Fibroblast of lung (primary cell): ENCODE results near the gene GPC6. TPM values are rescaled to one million over a fixed set of nuclear protein-coding genes. Genes with fewer than 3 reads are reported as not detected.
A peak's percentile ranks its signal among the peaks of the same experiment; 100 is the strongest.

Source experiments
- DNase-seq, 2 donors: peaks; one replicate each; pipeline versions ENCODE4 v3.0.0 to v3.0.0-alpha.2; 2010; ENCODE audit warnings: low read depth in 2 of 2
- H2AFZ ChIP-seq: 2 replicates; pipeline ENCODE4 v1.5.1; 2012; ENCODE audit warnings: low read length, control low read depth, inconsistent platforms
- H3K27ac ChIP-seq: 2 replicates; pipeline ENCODE4 v1.5.1; 2011; ENCODE audit warnings: low read length, control low read depth; ENCODE audit not compliant: insufficient read depth
- H3K27me3 ChIP-seq: 2 replicates; pipeline ENCODE4 v1.5.1; 2011; ENCODE audit warnings: mild to moderate bottlenecking, low read length; ENCODE audit not compliant: control insufficient read depth, insufficient read depth
- H3K36me3 ChIP-seq: 2 replicates; pipeline ENCODE4 v1.5.1; 2011; ENCODE audit warnings: low read length; ENCODE audit not compliant: control insufficient read depth, insufficient read depth
- H3K4me1 ChIP-seq: 2 replicates; pipeline ENCODE4 v1.5.1; 2011; ENCODE audit warnings: low read length; ENCODE audit not compliant: control insufficient read depth, insufficient read depth; ENCODE audit errors: extremely low read depth
- H3K4me2 ChIP-seq: 2 replicates; pipeline ENCODE4 v1.5.1; 2011; ENCODE audit warnings: low read length, control low read depth; ENCODE audit not compliant: insufficient read depth; ENCODE audit errors: extremely low read depth
- H3K4me3 ChIP-seq, 4 experiments: fragments of 200-600 bp in 1 of 4; sonication (generic) in 1 of 4; replicated peaks in 1 of 4; 2 replicates each; pipeline ENCODE4 v1.5.1; 2011 to 2016; ENCODE audit warnings: low read length in 4 of 4, low read depth in 3 of 4, mild to moderate bottlenecking in 3 of 4, control low read depth in 2 of 4, inconsistent platforms in 1 of 4, mixed read lengths in 1 of 4; ENCODE audit not compliant: insufficient read depth in 1 of 4; ENCODE audit errors: control extremely low read depth in 1 of 4
- H3K79me2 ChIP-seq: 2 replicates; pipeline ENCODE4 v1.5.1; 2012; ENCODE audit warnings: mild to moderate bottlenecking, low read length, inconsistent platforms; ENCODE audit not compliant: control insufficient read depth, insufficient read depth
- H3K9ac ChIP-seq: 2 replicates; pipeline ENCODE4 v1.5.1; 2011; ENCODE audit warnings: mild to moderate bottlenecking, low read length, control low read depth; ENCODE audit not compliant: insufficient read depth
- H3K9me3 ChIP-seq: 2 replicates; pipeline ENCODE4 v1.5.1; 2012; ENCODE audit warnings: low read depth, low read length; ENCODE audit not compliant: control insufficient read depth, insufficient read depth
- H4K20me1 ChIP-seq: 2 replicates; pipeline ENCODE4 v1.5.1; 2011; ENCODE audit warnings: low read length; ENCODE audit not compliant: control insufficient read depth, insufficient read depth; ENCODE audit errors: extremely low read depth
- CTCF ChIP-seq, 2 donors: IDR thresholded peaks in 1 of 2; conservative IDR thresholded peaks in 1 of 2; 1 replicate in 1 of 2; 2 replicates in 1 of 2; pipeline ENCODE4 v1.5.1; 2011 to 2012; ENCODE audit warnings: low read length in 2 of 2, control low read depth in 1 of 2, inconsistent platforms in 1 of 2, low read depth in 1 of 2, mild to moderate bottlenecking in 1 of 2
- EZH2 ChIP-seq: IDR thresholded peaks from 2 replicates; pipeline ENCODE4 v1.5.1; 2012; ENCODE audit warnings: low read length, control low read depth, mild to moderate bottlenecking; ENCODE audit errors: missing control alignments
- polyA plus RNA-seq, 2 donors: library from polyadenylated mRNA; depleted of rRNA in 1 of 2; stranded (reverse) in 1 of 2; unstranded in 1 of 2; fragments of >200 nt; gene quantifications; 2 replicates each; pipeline ENCODE4 v1.2.1, GENCODE V29; 2011 to 2012; ENCODE audit warnings: missing spikeins in 1 of 2
- total RNA-seq: library from RNA; depleted of rRNA; stranded (reverse); fragments of >200 nt; gene quantifications from 2 replicates; pipeline ENCODE4 v1.2.1, GENCODE V29; 2014

Gene GPC6
- total and polyA plus RNA-seq, 2 donors (not counting 1 experiment from before 2014, with no cell fraction given), result 11.2 to 33.7 TPM

DNA sequence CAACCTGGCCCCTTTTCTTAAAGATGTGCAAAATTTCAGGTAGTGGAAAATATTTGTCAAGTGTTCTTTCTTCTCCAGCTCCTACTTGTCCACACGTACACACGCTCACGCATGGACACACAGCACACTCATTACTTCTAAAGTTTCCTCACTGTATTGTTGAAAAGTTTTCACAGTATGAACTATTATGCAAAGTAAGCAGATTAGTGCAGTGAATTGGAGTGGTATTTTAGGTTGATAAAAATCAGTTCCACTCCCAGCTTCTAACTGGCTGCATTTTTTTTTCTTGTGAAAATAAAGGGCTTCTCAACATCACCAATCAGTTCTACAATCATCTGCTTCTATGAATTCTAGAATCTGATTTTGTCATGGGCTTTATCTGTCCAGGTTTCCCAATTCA is 988.4 kb downstream of the GPC6 start:
- H3K4me3 ChIP-seq, result no peak overlapping the region
- H3K27ac ChIP-seq, result no peak overlapping the region
- H2AFZ ChIP-seq, result no peak overlapping the region
- H3K4me1 ChIP-seq, result no peaks in the 10 kb centered on the region
- no peaks in the 10 kb centered on the region for H3K27me3 ChIP-seq
- TF ChIP-seq CTCF (conservative IDR thresholded peaks at IDR 0.05 in 1 of 2, IDR thresholded peaks at IDR 0.05 in 1 of 2; ENCODE audit: low read depth in 1 of 2, low read length in 2 of 2), result no peak
- TF ChIP-seq EZH2, result no peak
- H3K4me2 ChIP-seq, result no peak overlapping the region
- DNase-seq, result no peak
- H3K36me3 ChIP-seq, result no peaks in the 10 kb centered on the region
- no peaks in the 10 kb centered on the region for H3K9me3 ChIP-seq
- H3K79me2 ChIP-seq, result no peaks in the 10 kb centered on the region
- no peak overlapping the region for H3K9ac ChIP-seq
- no peaks in the 10 kb centered on the region for H4K20me1 ChIP-seq

- DNase-seq, result no peak
- no peak overlapping the region for H3K4me2 ChIP-seq
- TF ChIP-seq EZH2 (no peak), CTCF (conservative IDR thresholded peaks at IDR 0.05 in 1 of 2, IDR thresholded peaks at IDR 0.05 in 1 of 2; ENCODE audit: low read depth in 1 of 2, low read length in 2 of 2) (no peak)
- no peaks in the 10 kb centered on the region for H4K20me1 ChIP-seq
- H3K9ac ChIP-seq, result no peak overlapping the region
- no peaks in the 10 kb centered on the region for H3K36me3 ChIP-seq
- no peaks in the 10 kb centered on the region for H3K27me3 ChIP-seq
- no peak overlapping the region for H3K27ac ChIP-seq
- no peak overlapping the region for H2AFZ ChIP-seq
- H3K4me3 ChIP-seq, result no peak overlapping the region
- no peaks in the 10 kb centered on the region for H3K9me3 ChIP-seq
- no peaks in the 10 kb centered on the region for H3K4me1 ChIP-seq
- no peaks in the 10 kb centered on the region for H3K79me2 ChIP-seq
Observed at GRCh38 chr13:94216476-94216875, 989.9 kb downstream of the GPC6 start.

DNA sequence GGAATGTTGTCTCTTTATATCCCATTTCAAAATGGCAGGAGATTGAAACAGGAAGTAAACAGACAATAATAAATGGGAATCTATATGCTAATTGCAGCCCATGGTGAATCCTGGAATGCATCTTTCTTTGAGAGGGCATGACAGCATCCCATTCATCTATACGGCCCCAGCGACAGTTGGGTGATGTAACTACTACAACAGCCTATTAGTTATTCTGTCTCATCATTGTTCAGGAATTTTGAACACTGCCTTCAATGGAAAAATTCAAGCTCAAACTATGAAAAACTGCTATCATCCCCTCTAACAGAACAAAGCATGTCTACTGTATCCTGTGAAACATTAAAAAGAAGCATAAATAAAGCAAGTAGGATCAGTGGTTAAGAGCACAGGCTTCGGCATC is 990.8 kb downstream of the GPC6 start:
- Histone ChIP-seq H3K9me3 (no peaks in the 10 kb centered on the region), H3K4me2 (no peak overlapping the region), H4K20me1 (no peaks in the 10 kb centered on the region), H3K4me1 (no peaks in the 10 kb centered on the region), H3K4me3 (no peak overlapping the region), H3K79me2 (no peaks in the 10 kb centered on the region), H2AFZ (no peak overlapping the region), H3K27me3 (no peaks in the 10 kb centered on the region), H3K27ac (no peak overlapping the region), H3K36me3 (no peaks in the 10 kb centered on the region), H3K9ac (no peak overlapping the region)
- TF ChIP-seq CTCF (conservative IDR thresholded peaks at IDR 0.05 in 1 of 2, IDR thresholded peaks at IDR 0.05 in 1 of 2; ENCODE audit: low read depth in 1 of 2, low read length in 2 of 2) (no peak), EZH2 (no peak)
- peak in 1 of 2 donors; percentile 79 for DNase-seq
